HG02885 (cell line): ENCODE data around the gene BUB1B.

ENCODE experiments used
- ATAC-seq: cut with Tn5 transposase; IDR thresholded peaks from one replicate; pipeline ENCODE4 v1.9.1; 2021; ENCODE audit warnings: mild to moderate bottlenecking; ENCODE audit not compliant: unreplicated experiment, poor library complexity

The BUB1B gene

GRCh38 chr15:40270246-40270995, 109.6 kb downstream of the BUB1B start:
- no peak for ATAC-seq
